Naive thymus-derived CD4-positive, alpha-beta T cell (primary cell): ENCODE data around the gene PERM1. TPM values are rescaled to one million over a fixed set of nuclear protein-coding genes. Genes with fewer than 3 reads are reported as not detected.
A peak's percentile ranks its signal among the peaks of the same experiment; 100 is the strongest.
"Not testable (repeated sequence)": the region's sequence is repeated elsewhere in the genome, so short reads cannot be mapped to it uniquely, and the experiment has no call there.

ENCODE experiments used
- ATAC-seq: fragments of 150-1000 bp; cut with Tn5 transposase; 2 replicates; pipeline ENCODE4 v1.10.0; 2021; ENCODE audit warnings: mild to moderate bottlenecking, moderate library complexity
- CTCF ChIA-PET: fragments of 350-600 bp; sonication (Branson Sonifier 250); formaldehyde crosslinking; loops from one replicate; lab custom pipeline; 2021; ENCODE audit warnings: antibody characterized with exemption; lab: Charles Lee
- POLR2A ChIA-PET: fragments of 350-600 bp; sonication (Branson Sonifier 250); formaldehyde crosslinking; loops from one replicate; lab custom pipeline; 2021; ENCODE audit warnings: antibody characterized with exemption, inconsistent platforms; lab: Charles Lee
- DNase-seq, 9 donors: peaks; one replicate each; pipeline versions ENCODE4 v3.0.0 to v3.0.0-alpha.2; 2020 to 2022; ENCODE audit warnings: mixed read lengths in 1 of 9
- H3K27ac ChIP-seq: one replicate; pipeline ENCODE4 v1.7.0; 2013; ENCODE audit warnings: mild to moderate bottlenecking, low read depth, low read length, moderate library complexity
- H3K27me3 ChIP-seq, 2 donors: one replicate each; pipeline ENCODE4 v1.7.0; 2013; ENCODE audit warnings: low read length in 2 of 2, mild to moderate bottlenecking in 2 of 2, moderate library complexity in 2 of 2; ENCODE audit not compliant: control insufficient read depth in 2 of 2, insufficient read depth in 2 of 2
- H3K36me3 ChIP-seq, 3 experiments: 1 replicate in 2 of 3; 2 replicates in 1 of 3; pipeline ENCODE4 v1.7.0; 2013; ENCODE audit warnings: low read length in 3 of 3, mild to moderate bottlenecking in 3 of 3, moderate library complexity in 1 of 3; ENCODE audit not compliant: insufficient read depth in 3 of 3, control insufficient read depth in 2 of 3
- H3K4me1 ChIP-seq, 2 donors: one replicate each; pipeline ENCODE4 v1.7.0; 2013; ENCODE audit warnings: low read length in 2 of 2, mild to moderate bottlenecking in 2 of 2, moderate library complexity in 1 of 2; ENCODE audit not compliant: control insufficient read depth in 2 of 2, insufficient read depth in 2 of 2
- H3K4me3 ChIP-seq: 2 replicates; pipeline ENCODE4 v1.7.0; 2013; ENCODE audit warnings: mild to moderate bottlenecking, low read length
- H3K9me3 ChIP-seq, 3 experiments: 1 replicate in 2 of 3; 2 replicates in 1 of 3; pipeline ENCODE4 v1.7.0; 2013; ENCODE audit warnings: low read length in 3 of 3; ENCODE audit not compliant: control insufficient read depth in 2 of 3
- H3K27ac Mint-ChIP-seq, 9 donors: one replicate each; pipeline ENCODE4 v1.8.0; 2020 to 2022; ENCODE audit warnings: mixed read lengths in 9 of 9, mild to moderate bottlenecking in 8 of 9, moderate library complexity in 5 of 9, inconsistent platforms in 2 of 9
- H3K27me3 Mint-ChIP-seq, 5 donors: one replicate each; pipeline ENCODE4 v1.8.0; 2021 to 2022; ENCODE audit warnings: mixed read lengths in 5 of 5, mild to moderate bottlenecking in 1 of 5
- H3K36me3 Mint-ChIP-seq, 5 donors: one replicate each; pipeline ENCODE4 v1.8.0; 2020 to 2022; ENCODE audit warnings: mixed read lengths in 5 of 5, mild to moderate bottlenecking in 3 of 5, inconsistent platforms in 1 of 5
- H3K4me1 Mint-ChIP-seq, 7 donors: one replicate each; pipeline ENCODE4 v1.8.0; 2020 to 2022; ENCODE audit warnings: mixed read lengths in 7 of 7, mild to moderate bottlenecking in 3 of 7, inconsistent platforms in 1 of 7
- H3K4me3 Mint-ChIP-seq, 10 donors: one replicate each; pipeline ENCODE4 v1.8.0; 2020 to 2022; ENCODE audit warnings: mild to moderate bottlenecking in 10 of 10, mixed read lengths in 10 of 10, moderate library complexity in 6 of 10, inconsistent platforms in 2 of 10
- H3K9me3 Mint-ChIP-seq, 11 donors: one replicate each; pipeline ENCODE4 v1.8.0; 2020 to 2022; ENCODE audit warnings: mixed read lengths in 11 of 11, mild to moderate bottlenecking in 4 of 11, inconsistent platforms in 1 of 11, moderate library complexity in 1 of 11
- intact Hi-C, 2 donors: fragments of 100-400 bp; cut with micrococcal nuclease; formaldehyde crosslinking; loops; one replicate each; pipeline ENCODE4 v1.15.1; 2023
- polyA plus RNA-seq, 2 donors: library from polyadenylated mRNA; unstranded; fragments of 300-500 nt; fragmentation: Illumina TruSeq; gene quantifications; one replicate each; pipeline ENCODE4 v1.2.3, GENCODE V29; 2021
- total RNA-seq, 6 experiments: library from RNA in 5 of 6; stranded (reverse) in 5 of 6; gene quantifications; 1 replicate in 5 of 6; 2 replicates in 1 of 6; pipeline ENCODE4 v1.2.3 and lab custom pipeline; 2021 to 2026

Gene PERM1
- total and polyA plus RNA-seq, 7 experiments from 2014 or later = not detected

- Histone ChIP-seq H3K4me3 (no peak overlapping the region), H3K27me3 (no peaks in the 10 kb centered on the region), H3K27ac (no peak overlapping the region), H3K36me3 (peaks cover 0 to 100% (median 32%) of the 10 kb centered on the region in 3 experiments), H3K9me3 (no peaks in the 10 kb centered on the region), H3K4me1 (no peaks in the 10 kb centered on the region)
- Mint-ChIP-seq H3K27me3 (no peaks in the 10 kb centered on the region), H3K4me3 (no peak overlapping the region), H3K9me3 (no peaks in the 10 kb centered on the region), H3K27ac (no peak overlapping the region), H3K4me1 (peaks cover 0 to 11% (median 4%) of the 10 kb centered on the region in 7 donors), H3K36me3 (peaks cover 14 to 49% (median 18%) of the 10 kb centered on the region in 5 donors)
- ATAC-seq (no peak), DNase-seq (no peak)
- intact Hi-C loops = no loop called here
- ChIA-PET CTCF (no interaction called here), POLR2A (no interaction called here)
These were observed 30.5 kb downstream of the PERM1 start for GRCh38 chr1:951364-951763.

DNA sequence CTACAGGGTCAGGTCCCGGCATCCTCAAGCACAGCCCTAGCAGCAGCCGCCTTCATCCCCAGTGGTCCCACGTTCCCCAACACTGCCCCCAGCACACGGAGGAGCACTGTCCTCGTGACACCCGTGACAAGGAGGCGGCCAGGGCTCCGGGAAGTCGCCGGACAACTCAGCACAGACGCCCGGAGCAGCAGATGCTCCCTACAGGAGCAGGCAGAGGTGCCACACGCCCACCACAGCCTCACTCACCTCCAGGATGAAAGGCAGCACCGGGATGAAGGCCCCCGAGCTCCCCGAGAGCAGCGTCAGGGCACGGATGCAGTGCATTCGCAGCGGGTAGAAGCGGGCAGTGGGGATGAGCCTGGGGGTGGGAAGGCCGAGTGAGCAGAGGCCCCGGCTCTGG lies 31.0 kb downstream of the PERM1 start:
- intact Hi-C loops = no loop called here
- Histone ChIP-seq H3K4me1 (no peaks in the 10 kb centered on the region), H3K27me3 (no peaks in the 10 kb centered on the region), H3K27ac (no peak overlapping the region), H3K4me3 (no peak overlapping the region), H3K36me3 (peaks cover 0 to 100% (median 31%) of the 10 kb centered on the region in 3 experiments), H3K9me3 (no peaks in the 10 kb centered on the region)
- ATAC-seq = no peak
- peaks cover 14 to 53% (median 19%) of the 10 kb centered on the region in 5 donors for H3K36me3 Mint-ChIP-seq
- no peaks in the 10 kb centered on the region for H3K9me3 Mint-ChIP-seq
- H3K27ac Mint-ChIP-seq = no peak overlapping the region
- no peaks in the 10 kb centered on the region for H3K27me3 Mint-ChIP-seq
- peaks cover 0 to 10% (median 4%) of the 10 kb centered on the region in 7 donors for H3K4me1 Mint-ChIP-seq
- no peak for DNase-seq
- CTCF ChIA-PET = no interaction called here
- POLR2A ChIA-PET = no interaction called here
- no peak overlapping the region for H3K4me3 Mint-ChIP-seq

- peaks cover 0 to 8% (median 4%) of the 10 kb centered on the region in 7 donors for H3K4me1 Mint-ChIP-seq
- no peaks in the 10 kb centered on the region for H3K9me3 ChIP-seq
- H3K36me3 Mint-ChIP-seq = peaks cover 12 to 57% (median 18%) of the 10 kb centered on the region in 5 donors
- no peak overlapping the region for H3K27ac Mint-ChIP-seq
- H3K4me1 ChIP-seq = no peaks in the 10 kb centered on the region
- ChIA-PET CTCF (no interaction called here), POLR2A (no interaction called here)
- no peaks in the 10 kb centered on the region for H3K9me3 Mint-ChIP-seq
- no peak overlapping the region for H3K27ac ChIP-seq
- H3K4me3 ChIP-seq = no peak overlapping the region
- H3K27me3 Mint-ChIP-seq = no peaks in the 10 kb centered on the region
- H3K4me3 Mint-ChIP-seq = no peak overlapping the region
- intact Hi-C loops = no loop called here
- peaks cover 0 to 100% (median 25%) of the 10 kb centered on the region in 3 experiments for H3K36me3 ChIP-seq
- no peak for ATAC-seq
- no peak for DNase-seq
- no peaks in the 10 kb centered on the region for H3K27me3 ChIP-seq
These were observed 31.6 kb downstream of the PERM1 start for GRCh38 chr1:950268-950667.

- CTCF ChIA-PET = no interaction called here
- intact Hi-C loops = no loop called here
- POLR2A ChIA-PET = no interaction called here
- ATAC-seq (no peak), DNase-seq (no peak)
- peaks cover 0 to under 1% of the 10 kb centered on the region in 2 donors for H3K4me1 ChIP-seq
- no peaks in the 10 kb centered on the region for H3K9me3 ChIP-seq
- H3K27me3 Mint-ChIP-seq = peaks cover 0 to 4% (median 0%) of the 10 kb centered on the region in 5 donors
- H3K4me3 Mint-ChIP-seq = no peak overlapping the region
- H3K27ac Mint-ChIP-seq = no peak overlapping the region
- H3K9me3 Mint-ChIP-seq = no peaks in the 10 kb centered on the region
- peaks cover 0 to under 1% of the 10 kb centered on the region in 2 donors for H3K27me3 ChIP-seq
- H3K36me3 Mint-ChIP-seq = peaks cover 4 to 45% (median 15%) of the 10 kb centered on the region in 5 donors
- H3K27ac ChIP-seq = no peak overlapping the region
- H3K4me3 ChIP-seq = no peak overlapping the region
- H3K36me3 ChIP-seq = peaks cover 0 to 83% (median 15%) of the 10 kb centered on the region in 3 experiments
- H3K4me1 Mint-ChIP-seq = peaks cover 0 to 4% (median 0%) of the 10 kb centered on the region in 7 donors
These were observed 33.9 kb downstream of the PERM1 start for GRCh38 chr1:947958-948357.

DNA sequence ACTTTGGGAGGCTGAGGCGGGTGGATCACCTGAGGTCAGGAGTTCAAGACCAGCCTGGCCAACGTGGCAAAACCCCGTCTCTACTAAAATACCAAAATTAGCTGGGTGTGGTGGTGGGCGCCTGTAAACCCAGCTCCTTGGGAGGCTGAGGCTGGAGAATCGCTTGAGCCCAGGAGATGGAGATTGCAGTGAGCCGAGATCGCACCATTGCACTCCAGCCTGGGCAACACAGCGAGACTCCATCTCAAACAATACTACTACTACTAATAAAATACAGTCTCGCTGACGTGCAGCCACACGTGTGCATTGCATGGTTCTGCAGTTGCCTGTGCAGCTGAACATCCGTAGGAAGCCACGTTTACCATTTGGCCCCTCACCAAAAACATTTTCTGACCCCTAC lies 35.1 kb downstream of the PERM1 start:
- H3K9me3 ChIP-seq, H3K9me3 Mint-ChIP-seq, CTCF ChIA-PET, H3K27me3 ChIP-seq, ATAC-seq, H3K4me3 ChIP-seq, H3K27ac Mint-ChIP-seq, H3K4me1 ChIP-seq, H3K4me1 Mint-ChIP-seq, H3K27me3 Mint-ChIP-seq, DNase-seq, H3K27ac ChIP-seq, POLR2A ChIA-PET, intact Hi-C loops: not testable (repeated sequence)
- peak overlapping the region in 1 of 10 donors; percentile 59 for H3K4me3 Mint-ChIP-seq
- peaks cover 4 to 43% (median 15%) of the 10 kb centered on the region in 5 donors for H3K36me3 Mint-ChIP-seq
- H3K36me3 ChIP-seq = peaks cover 0 to 71% (median 11%) of the 10 kb centered on the region in 3 experiments

DNA sequence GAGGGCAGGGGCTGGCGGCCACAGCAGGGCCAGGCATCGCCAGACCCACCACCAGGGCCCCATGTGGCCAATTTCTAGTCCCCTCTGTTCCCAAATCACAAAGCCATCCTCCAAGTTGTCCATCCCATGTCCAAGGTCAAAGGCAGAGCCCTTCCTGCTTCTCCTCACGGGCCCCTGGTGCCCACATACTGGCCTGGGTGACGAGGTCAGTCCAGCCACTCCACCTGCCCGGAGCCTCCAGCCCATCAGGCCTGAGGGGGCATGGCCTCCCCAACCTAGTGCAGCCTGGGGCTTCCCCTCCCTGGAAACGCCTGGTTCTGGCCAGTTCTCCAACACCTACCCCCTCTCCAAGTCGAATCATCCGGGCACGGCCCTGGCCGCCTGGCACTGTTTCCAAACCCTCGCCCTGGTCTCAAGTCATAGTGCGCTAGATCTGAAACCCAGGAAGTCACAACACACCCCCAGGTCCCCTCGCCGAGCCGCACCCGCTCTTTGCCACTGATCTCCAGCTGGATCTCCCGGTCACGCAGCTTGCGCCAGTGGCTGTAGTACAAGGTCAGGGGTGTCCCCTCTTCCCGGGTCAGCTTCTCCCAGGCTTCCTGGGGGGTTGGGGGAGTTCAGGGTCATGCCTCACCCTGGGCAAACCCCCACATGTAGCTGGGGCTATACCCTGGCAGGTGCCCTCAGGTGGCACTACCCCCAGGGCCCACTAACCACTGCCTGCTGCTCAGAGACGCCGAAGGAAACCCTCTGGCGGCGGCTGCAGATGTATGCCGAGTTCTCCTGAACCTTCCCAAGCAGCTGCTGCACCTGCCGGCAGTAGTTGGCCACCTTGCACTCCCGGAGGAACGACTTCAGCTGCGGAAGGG lies 36.0 kb downstream of the PERM1 start:
- no peak overlapping the region for H3K27ac Mint-ChIP-seq
- peaks cover 0 to 8% (median 5%) of the 10 kb centered on the region in 7 donors for H3K4me1 Mint-ChIP-seq
- peak overlapping the region in 2 of 10 donors; percentile 7 to 20 for H3K4me3 Mint-ChIP-seq
- H3K27me3 Mint-ChIP-seq = peaks cover 0 to 11% (median 4%) of the 10 kb centered on the region in 5 donors
- H3K36me3 ChIP-seq = peaks cover 0 to 63% (median 8%) of the 10 kb centered on the region in 3 experiments
- no peaks in the 10 kb centered on the region for H3K9me3 Mint-ChIP-seq
- DNase-seq = no peak
- intact Hi-C loops = no loop called here
- no peak overlapping the region for H3K27ac ChIP-seq
- no peak for ATAC-seq
- peaks cover 1 to 9% of the 10 kb centered on the region in 2 donors for H3K27me3 ChIP-seq
- peaks cover 2 to 11% of the 10 kb centered on the region in 2 donors for H3K4me1 ChIP-seq
- H3K9me3 ChIP-seq = no peaks in the 10 kb centered on the region
- no peak overlapping the region for H3K4me3 ChIP-seq
- POLR2A ChIA-PET = no interaction called here
- H3K36me3 Mint-ChIP-seq = peaks cover 4 to 38% (median 15%) of the 10 kb centered on the region in 5 donors
- CTCF ChIA-PET = no interaction called here
